NCI-H526 treated with DMSO at 0.1 percent for 48 hours (cell line): ENCODE measurements around the gene RPL27A.

ENCODE experiments used
- DNase-seq: peaks from one replicate; lab custom pipeline; 2025; lab: John Stamatoyannopoulos, UW

The RPL27A gene

GRCh38 chr11:8721609-8722500 is 39.3 kb downstream of the RPL27A start:
- no peak for DNase-seq

GRCh38 chr11:8722809-8723208 is 40.2 kb downstream of the RPL27A start:
- no peak for DNase-seq

GRCh38 chr11:8723711-8724110 is 41.1 kb downstream of the RPL27A start:
- DNase-seq = no peak

- no peak for DNase-seq
Measured at GRCh38 chr11:8724682-8725081, 42.1 kb downstream of the RPL27A start.

- no peak for DNase-seq
Measured at GRCh38 chr11:8726395-8726794, 43.8 kb downstream of the RPL27A start.

- no peak for DNase-seq
Measured at GRCh38 chr11:8728563-8728962, 46.0 kb downstream of the RPL27A start.

- DNase-seq = no peak
Measured at GRCh38 chr11:8729067-8729466, 46.5 kb downstream of the RPL27A start.

- DNase-seq = no peak
Measured at GRCh38 chr11:8729837-8730696, 47.5 kb downstream of the RPL27A start.

GRCh38 chr11:8730697-8731020 is 48.1 kb downstream of the RPL27A start:
- DNase-seq = no peak

- DNase-seq = no peak
Measured at GRCh38 chr11:8731647-8732323, 49.2 kb downstream of the RPL27A start.

GRCh38 chr11:8732324-8732670 is 49.7 kb downstream of the RPL27A start:
- no peak for DNase-seq

- DNase-seq = no peak
Measured at GRCh38 chr11:8732748-8733241, 50.2 kb downstream of the RPL27A start.

- no peak for DNase-seq
Measured at GRCh38 chr11:8733852-8734251, 51.3 kb downstream of the RPL27A start.

- no peak for DNase-seq
Measured at GRCh38 chr11:8735094-8735493, 52.5 kb downstream of the RPL27A start.

- DNase-seq = no peak
Measured at GRCh38 chr11:8739309-8739793, 56.8 kb downstream of the RPL27A start.
